Uterus (tissue), 2 donors: ENCODE results near the gene USP14.

Source experiments
- POLR2A ChIP-seq, 2 donors: fragments of 450-650 bp; IDR thresholded peaks; one replicate each; pipeline ENCODE4 v1.6.1; 2016; ENCODE audit warnings: antibody characterized with exemption in 2 of 2, mild to moderate bottlenecking in 1 of 2, moderate library complexity in 1 of 2
- TF ChIP-seq, protein P1 (sequence below), 4 experiments: fragments of 200-600 bp in 2 of 4; fragments of 450-650 bp in 2 of 4; sonication (generic) in 2 of 4; IDR thresholded peaks; one replicate each; pipeline ENCODE4 v1.5.1; 2016 to 2019; ENCODE audit warnings: antibody characterized with exemption in 4 of 4, mild to moderate bottlenecking in 2 of 4, moderate library complexity in 1 of 4

DNA sequence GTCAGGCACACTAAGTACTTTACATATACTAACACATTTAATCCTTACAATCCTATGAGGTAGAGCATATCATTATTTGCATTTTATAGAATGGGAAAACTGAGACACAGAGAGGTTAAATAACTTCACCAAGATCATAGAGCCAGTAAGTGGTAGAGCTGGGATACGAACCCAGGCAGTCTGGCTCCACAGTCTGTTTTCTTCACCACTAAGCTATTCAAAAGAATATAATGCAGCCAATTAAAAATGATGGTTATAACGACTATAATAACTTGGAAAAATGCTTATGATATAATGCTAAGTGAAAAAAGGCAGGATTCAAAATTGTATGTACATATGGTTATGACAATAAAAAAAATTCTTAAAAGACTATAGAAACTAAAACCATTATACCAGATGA lies 102.2 kb downstream of the USP14 start:
- TF ChIP-seq, protein P1, sequence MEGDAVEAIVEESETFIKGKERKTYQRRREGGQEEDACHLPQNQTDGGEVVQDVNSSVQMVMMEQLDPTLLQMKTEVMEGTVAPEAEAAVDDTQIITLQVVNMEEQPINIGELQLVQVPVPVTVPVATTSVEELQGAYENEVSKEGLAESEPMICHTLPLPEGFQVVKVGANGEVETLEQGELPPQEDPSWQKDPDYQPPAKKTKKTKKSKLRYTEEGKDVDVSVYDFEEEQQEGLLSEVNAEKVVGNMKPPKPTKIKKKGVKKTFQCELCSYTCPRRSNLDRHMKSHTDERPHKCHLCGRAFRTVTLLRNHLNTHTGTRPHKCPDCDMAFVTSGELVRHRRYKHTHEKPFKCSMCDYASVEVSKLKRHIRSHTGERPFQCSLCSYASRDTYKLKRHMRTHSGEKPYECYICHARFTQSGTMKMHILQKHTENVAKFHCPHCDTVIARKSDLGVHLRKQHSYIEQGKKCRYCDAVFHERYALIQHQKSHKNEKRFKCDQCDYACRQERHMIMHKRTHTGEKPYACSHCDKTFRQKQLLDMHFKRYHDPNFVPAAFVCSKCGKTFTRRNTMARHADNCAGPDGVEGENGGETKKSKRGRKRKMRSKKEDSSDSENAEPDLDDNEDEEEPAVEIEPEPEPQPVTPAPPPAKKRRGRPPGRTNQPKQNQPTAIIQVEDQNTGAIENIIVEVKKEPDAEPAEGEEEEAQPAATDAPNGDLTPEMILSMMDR (IDR thresholded peaks at IDR 0.05): no peak
- no peak for TF ChIP-seq POLR2A (IDR thresholded peaks at IDR 0.05)
